Fibroblast of lung (primary cell): ENCODE results near the gene BFSP2.

Experiments used
- CTCF ChIP-seq, 2 donors: IDR thresholded peaks in 1 of 2; conservative IDR thresholded peaks in 1 of 2; 1 replicate in 1 of 2; 2 replicates in 1 of 2; pipeline ENCODE4 v1.5.1; 2011 to 2012; ENCODE audit warnings: low read length in 2 of 2, control low read depth in 1 of 2, inconsistent platforms in 1 of 2, low read depth in 1 of 2, mild to moderate bottlenecking in 1 of 2
- EZH2 ChIP-seq: IDR thresholded peaks from 2 replicates; pipeline ENCODE4 v1.5.1; 2012; ENCODE audit warnings: low read length, control low read depth, mild to moderate bottlenecking; ENCODE audit errors: missing control alignments

GRCh38 chr3:133455960-133456359 is 56.1 kb downstream of the BFSP2 start:
- no peak for TF ChIP-seq CTCF (conservative IDR thresholded peaks at IDR 0.05 in 1 of 2, IDR thresholded peaks at IDR 0.05 in 1 of 2; ENCODE audit: low read depth in 1 of 2, low read length in 2 of 2)
- TF ChIP-seq EZH2: no peak
